Measurements from ENCODE around the gene ZNF579.

ZNF579 gene

GRCh38 chr19:55611983-55612645, 31.5 kb upstream of the ZNF579 start:
- no peak for DNase-seq

- no peak for DNase-seq
These were observed 30.8 kb upstream of the ZNF579 start for GRCh38 chr19:55611300-55611982.

GRCh38 chr19:55609326-55609725, 28.7 kb upstream of the ZNF579 start:
- DNase-seq, result no peak

DNA sequence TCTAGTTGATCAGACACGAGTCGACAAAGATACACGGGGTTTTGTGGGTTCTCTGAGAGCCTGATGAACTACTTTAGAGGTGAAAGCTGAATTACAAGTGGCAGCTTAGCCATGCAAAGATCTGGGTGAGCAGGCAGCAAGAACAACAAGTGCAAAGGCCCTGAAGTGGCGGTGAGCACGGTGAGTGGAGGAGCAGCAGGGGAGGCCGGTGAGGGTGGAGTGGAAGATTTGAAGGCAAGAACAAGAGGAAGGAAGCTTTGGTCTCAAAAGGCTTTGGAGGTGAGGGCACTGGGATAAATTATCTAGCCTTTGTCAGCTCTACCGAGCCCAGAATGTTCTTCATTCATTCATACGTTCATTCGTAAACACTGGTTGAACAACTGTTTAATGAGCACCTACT, 26.2 kb upstream of the ZNF579 start:
- no peak for DNase-seq

- DNase-seq, result no peak
These were observed 25.8 kb upstream of the ZNF579 start for GRCh38 chr19:55606471-55606787.

DNA sequence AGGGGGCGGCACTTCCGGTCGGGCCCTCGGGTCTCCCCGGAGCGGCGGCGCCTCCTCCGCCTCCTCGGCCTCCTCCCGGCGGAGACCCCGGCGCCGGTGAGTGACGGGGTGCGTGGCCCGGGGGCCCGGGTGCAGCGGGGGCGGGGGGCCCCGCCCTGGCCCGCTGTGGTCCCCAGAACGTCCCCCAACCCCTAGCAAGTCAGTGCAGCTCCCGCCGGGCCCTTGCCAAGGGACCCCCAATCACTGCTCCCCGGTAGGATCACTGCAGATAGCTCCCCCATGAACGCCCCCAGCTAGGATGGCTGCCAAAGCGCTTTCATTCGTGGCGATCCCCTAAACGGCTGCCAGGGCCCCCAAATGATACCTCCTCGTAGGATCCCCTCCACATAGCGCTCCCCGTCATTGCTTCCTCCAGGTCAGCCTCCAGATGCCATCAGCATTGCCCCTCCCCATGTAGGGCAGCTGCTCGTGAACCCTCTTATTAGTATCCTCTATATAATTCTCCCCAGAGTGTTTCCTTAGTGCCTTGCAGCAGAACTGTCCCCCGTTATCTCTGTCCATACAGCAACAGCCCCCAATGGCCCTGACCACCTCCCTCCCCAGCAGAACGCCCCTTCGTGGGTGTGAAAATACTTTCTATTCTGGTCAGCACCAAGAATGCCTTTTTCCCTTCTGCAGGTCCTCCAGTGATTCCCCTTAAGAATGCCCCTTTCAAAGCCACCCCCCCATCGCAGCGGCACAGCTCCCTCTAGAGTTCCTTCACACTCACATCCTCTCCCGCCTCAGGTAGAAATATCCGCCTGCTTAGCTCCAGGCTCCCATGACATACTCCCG, 25.2 kb upstream of the ZNF579 start, which contains the start of gene ZNF865:
Gene ZNF865 (plus strand): TSS at position 11 of the 834 bp plus-strand sequence. CDS start 7,972 bp downstream, outside the sequence.
- DNase-seq, result peak; percentile 72

GRCh38 chr19:55605207-55605636, 24.6 kb upstream of the ZNF579 start:
- DNase-seq, result peak; percentile 99

DNA sequence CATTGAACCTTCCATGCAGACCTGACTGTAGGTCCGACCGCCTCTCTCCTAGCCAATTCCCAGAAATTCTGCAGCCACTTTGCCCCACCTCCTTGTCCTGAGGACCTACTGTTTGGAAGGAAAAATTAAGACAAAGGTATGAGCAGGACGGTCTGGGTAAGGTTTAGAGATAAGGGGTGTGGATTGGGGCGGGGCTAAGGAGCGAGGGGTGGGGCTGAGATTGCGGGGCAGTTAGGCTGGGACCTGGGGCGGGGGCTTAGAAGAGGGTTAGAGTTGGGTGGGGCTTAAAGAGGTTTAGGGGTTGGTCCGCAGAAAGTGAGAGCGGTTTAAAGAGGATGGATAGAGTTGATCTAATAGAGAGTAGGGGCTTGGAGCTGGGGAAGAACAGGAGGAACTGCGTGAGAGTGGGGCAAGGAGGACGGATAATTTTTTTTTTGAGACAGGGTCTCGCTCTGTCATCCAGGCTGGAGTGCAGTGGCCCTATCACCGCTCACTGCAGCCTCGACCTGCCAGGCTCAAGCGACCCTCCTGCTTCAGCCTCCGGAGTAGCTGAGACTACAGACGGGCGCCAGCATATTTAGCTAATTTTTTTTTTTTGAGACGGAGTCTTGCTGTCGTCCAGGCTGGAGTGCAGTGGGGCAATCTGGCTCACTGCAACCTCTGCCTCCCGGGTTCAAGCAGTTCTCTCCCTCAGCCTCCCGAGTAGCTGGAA, 23.1 kb upstream of the ZNF579 start:
- DNase-seq, result no peak

- no peak for DNase-seq
These were observed 22.5 kb upstream of the ZNF579 start for GRCh38 chr19:55603115-55603514.

- no peak for DNase-seq
These were observed 21.7 kb upstream of the ZNF579 start for GRCh38 chr19:55602104-55603001.

DNA sequence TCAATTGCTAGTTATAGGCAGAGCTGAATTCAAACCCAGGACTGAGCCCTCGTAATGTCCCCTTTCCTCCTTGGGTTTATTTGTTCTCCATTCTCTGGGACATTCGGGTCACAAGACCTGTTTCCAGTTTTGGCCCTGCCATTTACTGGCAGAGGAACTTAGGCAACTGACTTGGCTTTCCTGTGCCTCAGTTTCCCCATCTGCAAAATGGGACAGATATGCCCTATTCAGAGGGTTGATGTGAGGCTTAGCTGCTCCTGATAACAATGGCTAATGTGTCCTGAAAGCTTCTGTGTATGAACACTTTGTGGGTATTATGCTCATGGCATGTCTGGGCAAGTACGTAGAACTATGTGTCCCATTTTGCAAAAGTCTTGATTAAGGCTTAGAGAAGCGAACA, 20.4 kb upstream of the ZNF579 start:
- DNase-seq, result no peak

- no peak for DNase-seq
These were observed 20.0 kb upstream of the ZNF579 start for GRCh38 chr19:55600662-55601028.

DNA sequence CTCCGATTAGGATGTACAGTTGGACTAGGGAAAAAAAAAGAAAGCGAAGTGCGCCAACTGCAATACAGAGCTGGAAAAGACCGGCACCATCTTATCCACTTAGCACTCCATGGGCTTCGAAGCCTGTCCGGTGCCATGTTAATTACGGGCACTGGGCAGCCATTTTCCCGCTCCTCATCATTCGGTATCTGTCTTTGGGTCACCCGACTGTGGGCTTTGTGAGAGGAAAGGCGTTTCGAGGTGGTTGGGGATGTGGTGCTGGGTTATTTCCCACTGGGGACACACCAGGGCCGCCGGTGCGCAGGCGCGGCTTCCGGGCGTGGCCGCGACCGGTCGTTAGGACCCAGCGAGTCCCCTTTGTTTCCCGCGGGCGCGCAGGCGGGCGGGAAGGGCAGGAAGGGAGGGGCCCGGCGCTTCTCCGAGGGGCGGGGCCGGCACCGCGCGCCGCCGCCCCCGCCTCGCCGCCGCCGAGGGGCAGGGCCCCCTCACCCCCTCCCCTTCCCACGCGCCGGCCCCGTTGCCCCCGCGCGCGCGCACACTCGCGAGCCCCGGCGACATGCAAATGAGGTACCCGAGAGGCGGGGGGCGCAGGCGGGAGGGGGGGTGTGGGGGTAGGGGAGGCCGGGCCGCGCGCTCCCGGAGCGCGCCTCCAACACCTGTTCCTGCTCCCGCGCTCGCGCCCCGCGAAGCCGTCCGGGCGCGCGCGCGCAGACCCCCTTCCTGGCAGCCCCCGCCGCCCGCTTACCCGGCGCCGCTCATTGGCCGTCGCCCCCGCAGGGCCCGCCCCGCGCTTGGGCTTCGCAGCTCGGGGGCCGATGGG, 19.4 kb upstream of the ZNF579 start, which contains the start of gene ZNF524:
Gene ZNF524 (plus strand): TSS at position 447 of the 820 bp plus-strand sequence. CDS start 1,825 bp downstream, outside the sequence.
- DNase-seq, result peak; percentile 88

- peak; percentile 97 for DNase-seq
These were observed 18.8 kb upstream of the ZNF579 start, which contains the start of gene FIZ1 for GRCh38 chr19:55599468-55599841. Gene FIZ1 (minus strand): TSS chr19:55599517. CDS start chr19:55597865, 1,652 bp downstream.

GRCh38 chr19:55598719-55599467, 18.2 kb upstream of the ZNF579 start:
- peak; percentile 88 for DNase-seq

- DNase-seq, result no peak
These were observed 17.4 kb upstream of the ZNF579 start for GRCh38 chr19:55598034-55598433.

DNA sequence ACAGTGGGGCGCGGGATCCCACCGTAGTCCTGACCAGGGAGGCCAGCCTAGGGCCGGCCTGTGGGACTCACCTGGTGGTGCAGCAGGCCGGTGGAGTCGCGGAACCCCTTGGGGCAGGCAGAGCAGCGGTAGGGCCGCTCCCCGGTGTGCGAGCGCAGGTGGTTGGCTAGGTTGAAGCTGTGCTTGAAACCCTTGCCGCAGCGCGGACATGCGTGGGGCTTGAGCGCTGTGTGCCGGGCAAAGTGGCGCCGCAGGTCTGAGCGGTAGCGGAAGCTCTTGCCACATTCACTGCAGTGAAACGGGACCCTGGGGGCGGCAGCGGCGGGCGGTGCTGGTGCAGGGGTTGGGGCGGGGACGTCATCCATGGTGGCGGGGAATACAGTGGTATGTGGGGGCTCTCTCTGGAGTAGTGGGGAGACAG, 16.9 kb upstream of the ZNF579 start:
- DNase-seq, result no peak

DNA sequence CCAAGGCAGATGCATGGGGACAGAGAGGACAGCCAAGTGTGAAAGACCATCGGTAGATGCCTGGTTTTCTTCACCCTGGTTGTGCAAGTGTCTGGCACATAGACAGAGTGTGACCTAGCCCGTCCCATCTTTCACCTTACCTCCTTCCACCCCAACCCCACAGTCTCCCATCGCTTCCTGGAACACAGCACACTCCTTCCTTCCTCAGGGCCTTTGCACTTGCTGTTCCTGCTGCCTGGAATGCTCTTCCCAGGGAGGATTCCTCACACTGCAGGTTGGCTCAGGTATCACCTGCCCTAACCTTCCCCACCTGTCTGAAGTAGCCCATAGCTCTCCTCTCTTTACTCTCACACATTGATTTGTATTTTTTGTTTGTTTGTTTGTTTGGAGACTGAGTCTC, 15.7 kb upstream of the ZNF579 start:
- DNase-seq, result no peak

- DNase-seq, result no peak
These were observed 14.4 kb upstream of the ZNF579 start for GRCh38 chr19:55594996-55595545.

All from COR-L47 (cell line).